AG08396 (cell line): Measurements from ENCODE around the gene CHCHD6.
"Not testable (repeated sequence)": the region's sequence is repeated elsewhere in the genome, so short reads cannot be mapped to it uniquely, and the experiment has no call there.

Experiments used
- DNase-seq: peaks from one replicate; pipeline ENCODE4 v3.0.0; 2012; ENCODE audit warnings: low spot score, mixed read lengths

Gene CHCHD6

DNA sequence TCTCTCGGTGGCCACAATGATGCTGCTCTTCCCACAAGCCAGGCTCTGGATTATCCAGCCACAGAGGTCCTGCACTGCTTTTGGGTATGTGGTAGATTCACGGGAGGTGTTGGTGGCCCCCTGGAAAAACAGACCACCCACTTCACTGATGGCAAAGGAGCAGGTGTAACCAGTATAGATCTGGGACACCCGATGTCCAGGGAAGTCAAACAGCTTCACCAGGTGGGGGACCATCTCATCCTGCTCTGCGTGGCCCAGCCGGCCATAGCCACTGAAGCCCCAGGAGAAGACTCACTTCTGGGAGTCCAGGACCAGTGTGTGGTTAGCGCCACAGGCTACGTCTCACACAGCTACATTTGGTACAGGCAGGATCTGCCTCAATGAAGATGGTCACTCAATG lies 62.6 kb downstream of the CHCHD6 start:
- DNase-seq: no peak

DNA sequence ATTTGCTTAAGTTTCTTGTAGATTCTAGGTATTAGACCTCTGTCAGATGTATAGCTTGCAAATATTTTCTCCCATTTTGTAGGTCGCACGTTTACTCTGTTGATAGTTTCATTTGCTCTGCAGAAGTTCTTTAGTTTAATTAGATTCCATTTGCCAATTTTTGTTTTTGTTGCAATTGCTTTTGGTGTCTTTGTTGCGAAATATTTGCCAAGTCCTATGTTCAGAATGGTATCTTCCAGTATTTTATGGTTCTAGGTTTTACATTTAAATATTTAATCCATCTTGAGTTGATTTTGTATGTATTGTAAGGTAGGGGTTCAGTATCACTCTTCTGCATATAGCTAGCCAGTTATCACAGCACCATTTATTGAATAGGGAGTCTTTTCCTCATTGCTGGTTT lies 64.9 kb downstream of the CHCHD6 start:
- DNase-seq: no peak

DNA sequence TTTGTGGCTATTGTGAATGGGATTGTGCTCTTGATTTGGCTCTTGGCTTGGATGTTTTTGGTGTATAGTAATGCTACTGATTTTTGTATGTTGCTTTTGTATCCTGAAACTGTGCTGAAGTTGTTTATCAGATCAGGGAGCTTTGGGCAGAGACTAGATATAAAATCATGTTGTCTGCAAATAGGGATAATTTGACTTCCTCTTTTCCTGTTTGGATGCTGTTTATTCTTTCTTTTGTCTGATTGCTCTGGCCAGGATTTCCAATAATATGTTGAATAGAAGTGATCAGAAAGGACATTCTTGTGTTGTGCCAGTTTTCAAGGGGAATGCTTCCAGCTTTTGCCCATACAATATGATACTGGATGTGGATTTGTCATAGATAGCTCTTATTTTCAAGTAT lies 66.1 kb downstream of the CHCHD6 start:
- no peak for DNase-seq

DNA sequence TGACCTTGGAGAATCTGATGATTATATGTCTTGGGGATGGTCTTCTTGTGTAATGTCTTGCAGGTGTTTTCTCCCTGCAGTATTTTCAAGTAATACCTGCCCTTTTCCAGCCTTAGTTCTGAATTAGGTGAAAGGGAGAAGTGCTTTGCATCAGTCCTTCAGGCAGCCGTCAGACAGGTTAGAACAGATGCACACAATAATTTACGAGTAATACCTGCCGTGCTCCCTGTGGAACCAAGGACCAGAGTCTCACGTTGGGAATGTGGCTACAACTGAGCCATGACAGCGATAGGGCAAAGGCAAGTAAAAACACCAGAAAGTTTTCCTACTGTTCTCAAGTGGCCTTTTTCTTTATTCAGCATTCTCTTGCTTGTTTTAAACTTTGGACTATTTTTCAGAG lies 69.1 kb downstream of the CHCHD6 start:
- DNase-seq: no peak

DNA sequence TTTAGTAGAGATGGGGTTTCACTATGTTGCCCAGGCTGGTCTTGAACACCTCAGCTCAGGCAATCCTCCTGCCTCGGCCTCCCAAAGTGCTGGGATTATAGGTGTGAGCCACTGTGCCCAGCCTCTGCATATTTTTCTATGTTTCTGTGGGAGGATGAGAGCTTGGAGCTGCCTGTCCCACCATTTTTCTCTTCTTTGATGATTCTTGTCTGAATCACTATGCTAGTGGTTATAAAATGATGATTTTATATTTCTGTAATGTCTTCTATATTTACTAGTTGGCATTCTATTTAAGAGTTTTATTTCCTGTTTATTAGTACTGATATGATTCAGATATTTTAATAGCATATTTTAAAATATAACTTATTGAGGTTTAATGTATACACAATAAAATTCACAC lies 69.7 kb downstream of the CHCHD6 start:
- DNase-seq: no peak

DNA sequence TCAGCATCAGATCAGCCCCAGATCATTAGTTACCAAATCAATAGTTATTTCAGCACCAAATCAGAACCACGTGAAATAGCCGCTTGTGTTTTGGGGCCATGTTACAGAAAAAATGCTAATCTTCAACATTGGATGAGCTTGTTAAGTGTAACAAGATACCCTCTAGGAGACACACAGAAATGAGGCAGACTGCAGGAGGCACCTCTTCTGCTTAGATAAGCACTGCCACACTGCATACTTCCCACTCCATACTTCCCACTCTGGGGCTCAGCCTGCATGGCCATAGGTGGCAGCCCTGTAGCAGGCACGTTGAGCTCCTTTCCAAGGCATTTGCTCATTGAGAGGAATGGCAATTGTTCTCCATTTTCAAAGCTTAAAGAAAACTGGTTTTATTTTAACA lies 73.3 kb downstream of the CHCHD6 start:
- no peak for DNase-seq

DNA sequence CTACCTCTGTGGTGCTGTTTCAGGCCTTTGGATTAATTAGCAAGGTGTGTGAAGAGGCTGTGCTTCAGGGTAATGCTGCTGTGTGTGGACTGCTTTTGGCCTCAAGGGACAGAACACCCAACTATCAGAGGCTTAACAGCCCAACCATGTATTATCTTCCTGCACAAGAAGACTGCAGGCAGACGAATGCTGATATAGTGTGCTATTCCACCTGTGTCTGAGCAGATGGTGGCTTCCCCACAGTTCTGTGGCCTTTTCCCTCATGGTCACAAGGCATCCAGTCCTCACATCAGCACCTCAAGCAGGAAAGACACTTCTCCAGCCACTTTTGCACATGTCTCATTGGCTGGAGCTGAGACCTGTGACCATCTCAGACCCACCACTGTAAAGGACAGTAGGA lies 76.6 kb downstream of the CHCHD6 start:
- no peak for DNase-seq

DNA sequence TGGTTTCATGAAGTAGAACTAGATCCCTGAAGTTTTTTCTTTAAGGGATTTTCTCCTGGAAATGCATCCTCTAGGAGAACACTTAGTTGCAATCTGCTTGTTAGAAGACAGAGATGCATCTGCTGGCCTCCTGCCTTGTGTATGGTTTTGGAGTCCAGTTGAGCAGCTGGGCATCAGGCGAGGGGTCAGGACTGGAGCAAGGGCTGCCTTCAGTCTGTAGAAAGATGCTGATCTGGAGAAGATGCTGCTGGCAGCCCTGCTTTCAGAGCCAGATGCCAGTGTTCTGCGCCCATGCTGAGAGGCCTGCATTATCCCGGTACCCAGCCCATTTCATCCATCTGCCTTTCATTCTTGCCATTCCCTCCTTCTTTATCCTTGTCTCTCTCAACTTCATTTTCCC lies 77.4 kb downstream of the CHCHD6 start:
- DNase-seq: no peak

DNA sequence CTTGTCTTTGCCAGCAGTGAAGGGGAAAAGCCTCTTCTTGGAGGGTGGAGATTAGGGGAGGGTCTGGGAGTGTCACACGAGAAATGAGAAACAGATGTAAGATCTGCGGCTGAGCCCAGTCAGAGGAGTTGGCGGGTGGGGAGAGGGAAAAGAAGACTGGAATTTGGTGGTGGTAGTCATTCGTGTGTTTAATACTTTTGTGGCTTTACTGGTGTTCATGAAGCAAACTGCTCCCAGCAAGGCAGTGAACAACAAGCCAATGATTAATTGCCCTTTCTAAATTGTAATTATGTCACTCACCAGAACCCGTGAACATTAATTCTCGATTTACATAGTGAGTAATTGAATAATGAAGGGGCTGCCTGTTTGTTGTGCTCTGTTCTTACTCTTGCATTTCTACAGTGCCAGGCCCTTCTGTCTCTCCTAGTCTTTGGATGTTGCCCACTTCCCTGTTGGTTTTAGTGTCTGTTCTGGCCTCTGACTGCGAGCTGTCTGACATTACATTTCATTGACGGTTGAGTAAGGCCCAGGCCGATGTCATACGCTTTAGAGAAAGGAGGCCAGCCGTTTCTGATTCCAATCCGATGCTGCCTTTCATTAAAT lies 78.0 kb downstream of the CHCHD6 start:
- peak; percentile 71 for DNase-seq

DNA sequence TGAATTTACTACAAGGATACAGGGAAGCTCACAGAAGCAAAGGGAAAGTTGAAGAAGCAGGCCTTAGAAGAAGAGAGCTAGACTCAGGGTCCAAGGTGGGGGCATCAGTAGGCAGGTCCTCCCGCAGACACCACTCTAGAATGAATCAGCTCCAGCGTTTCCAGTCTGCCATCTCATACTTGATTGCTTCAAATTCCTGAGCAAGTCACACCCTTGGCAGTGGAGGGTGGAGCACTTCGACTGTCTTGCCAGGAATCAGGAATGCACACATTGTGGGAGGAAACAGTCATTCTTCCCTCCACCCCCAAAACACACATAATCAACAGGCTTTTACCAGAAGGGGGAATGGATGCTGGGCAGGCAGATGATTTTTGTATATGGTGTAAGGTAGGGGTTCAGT lies 78.5 kb downstream of the CHCHD6 start:
- peak; percentile 81 for DNase-seq

DNA sequence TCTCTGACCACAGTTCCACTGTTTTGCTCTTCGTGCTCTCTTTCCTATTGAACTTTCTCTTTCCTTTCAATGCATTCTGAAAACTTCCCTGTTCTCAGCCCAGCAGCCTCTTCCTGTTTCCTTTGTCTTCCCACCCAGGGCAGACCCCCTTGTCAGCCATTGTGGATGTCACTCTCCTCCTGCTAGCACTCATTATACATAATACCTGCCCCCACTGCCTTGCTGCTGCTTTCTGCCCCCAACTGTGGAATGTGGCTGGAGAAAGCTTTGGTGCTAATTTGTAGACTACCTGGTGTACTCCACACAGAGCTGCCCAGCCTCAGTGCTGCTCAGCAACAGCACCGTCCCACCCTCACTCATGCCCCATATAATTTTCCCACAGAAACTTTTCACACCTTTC lies 80.2 kb downstream of the CHCHD6 start:
- DNase-seq: no peak

DNA sequence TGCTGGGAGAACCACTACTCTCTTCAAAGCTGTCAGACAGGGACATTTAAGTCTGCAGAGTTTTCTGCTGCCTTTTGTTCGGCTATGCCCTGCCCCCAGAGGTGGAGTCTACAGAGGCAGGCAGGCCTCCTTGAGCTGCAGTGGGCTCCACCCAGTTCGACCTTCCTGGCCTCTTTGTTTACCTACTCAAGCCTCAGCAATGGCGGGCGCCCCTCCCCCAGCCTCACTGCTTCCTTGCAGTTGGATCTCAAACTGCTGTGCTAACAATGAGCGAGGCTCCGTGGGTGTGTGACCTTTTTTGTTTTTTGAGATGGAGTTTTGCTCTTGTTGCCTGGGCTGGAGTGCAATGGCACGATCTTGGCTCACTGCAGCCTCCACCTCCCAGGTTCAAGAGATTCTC lies 87.3 kb downstream of the CHCHD6 start:
- not testable (repeated sequence) for DNase-seq

DNA sequence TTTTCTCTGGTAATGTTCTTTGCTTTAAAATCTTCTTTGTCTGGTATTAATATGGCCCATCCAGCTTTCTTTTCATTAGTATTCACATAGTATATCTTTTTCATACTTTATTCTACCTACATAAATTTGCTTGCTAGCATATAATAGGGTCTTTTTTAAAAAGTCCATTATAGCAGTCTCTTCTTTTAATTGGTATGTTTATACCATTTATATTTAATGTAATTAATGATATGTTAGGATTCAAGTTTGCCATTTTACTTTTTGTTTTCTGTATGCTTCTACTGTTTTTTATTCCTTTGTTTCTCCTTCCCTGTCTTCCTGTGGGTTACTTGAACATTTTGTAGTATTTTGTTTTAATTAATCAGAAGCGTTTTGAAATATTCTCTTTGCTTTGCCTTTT lies 89.0 kb downstream of the CHCHD6 start:
- DNase-seq: no peak

DNA sequence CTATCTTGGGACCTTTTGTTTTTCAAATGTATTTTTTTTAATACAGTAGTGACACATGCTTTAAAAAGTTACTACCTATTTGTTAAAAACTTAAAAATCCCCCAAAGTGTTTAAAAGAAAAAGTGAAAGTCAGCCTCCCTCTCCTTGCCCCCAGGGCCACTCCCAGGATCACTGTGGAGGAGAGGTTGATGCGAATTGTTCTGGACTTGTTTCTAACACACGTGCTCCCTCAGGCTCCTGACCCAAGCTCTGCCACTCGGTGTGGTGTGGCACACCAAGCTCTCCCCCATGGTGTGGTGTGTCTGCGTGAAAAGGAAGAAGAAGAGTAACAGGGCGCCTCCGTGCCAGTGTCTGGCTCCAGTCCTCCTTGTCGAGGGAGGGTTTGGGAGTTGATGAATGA lies 93.5 kb downstream of the CHCHD6 start:
- no peak for DNase-seq

DNA sequence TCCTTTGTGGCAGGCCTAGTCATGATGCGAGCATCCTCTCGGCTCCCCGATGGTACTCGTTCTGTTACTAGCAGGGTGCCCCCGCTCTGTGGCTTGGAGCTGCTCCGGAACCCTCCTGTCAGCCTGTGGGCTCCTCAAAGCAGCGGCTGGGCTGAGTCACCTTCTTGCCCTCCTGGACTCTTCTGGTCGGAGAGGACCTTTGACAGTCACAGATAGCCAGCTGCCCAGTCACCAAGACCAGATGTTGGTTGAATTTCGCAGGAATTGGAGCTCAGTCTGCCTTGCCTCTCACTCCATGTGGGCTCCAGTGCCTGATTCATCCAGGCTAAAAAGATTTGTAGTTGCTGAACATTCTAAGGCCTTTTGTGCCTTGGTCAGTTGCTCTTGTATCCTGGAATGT lies 94.5 kb downstream of the CHCHD6 start:
- DNase-seq: no peak

DNA sequence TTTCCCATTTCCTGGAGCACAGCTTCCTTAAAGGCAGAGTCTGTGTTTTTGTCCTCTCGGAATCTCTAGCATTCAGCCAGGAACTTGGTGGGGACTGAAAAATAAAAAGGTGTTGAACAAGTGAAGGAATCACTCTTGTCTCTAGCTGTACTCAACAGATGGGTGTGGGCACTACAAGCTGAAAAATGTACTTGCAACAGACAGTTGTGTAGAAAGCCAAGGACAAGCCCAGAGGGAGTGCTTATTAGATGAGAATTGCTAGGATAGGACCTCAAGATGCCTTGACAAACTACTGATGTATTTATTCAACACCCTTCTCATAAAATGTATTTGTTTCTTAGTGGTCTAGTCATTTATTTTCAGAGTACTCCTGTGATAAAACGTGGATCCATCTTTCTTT lies 95.1 kb downstream of the CHCHD6 start:
- DNase-seq: no peak

DNA sequence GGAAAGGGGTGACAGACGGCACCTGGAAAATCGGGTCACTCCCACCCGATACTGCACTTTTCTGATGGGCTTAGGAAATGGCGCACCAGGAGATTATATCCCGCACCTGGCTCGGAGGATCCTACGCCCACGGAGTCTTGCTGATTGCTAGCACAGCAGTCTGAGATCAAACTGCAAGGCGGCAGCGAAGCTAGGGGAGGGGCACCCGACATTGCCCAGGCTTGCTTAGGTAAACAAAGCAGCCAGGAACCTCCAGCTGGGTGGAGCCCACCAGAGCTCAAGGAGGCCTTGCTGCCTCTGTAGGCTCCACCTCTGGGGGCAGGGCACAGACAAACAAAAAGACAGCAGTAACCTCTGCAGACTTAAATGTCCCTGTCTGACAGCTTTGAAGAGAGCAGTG lies 97.3 kb downstream of the CHCHD6 start:
- not testable (repeated sequence) for DNase-seq

DNA sequence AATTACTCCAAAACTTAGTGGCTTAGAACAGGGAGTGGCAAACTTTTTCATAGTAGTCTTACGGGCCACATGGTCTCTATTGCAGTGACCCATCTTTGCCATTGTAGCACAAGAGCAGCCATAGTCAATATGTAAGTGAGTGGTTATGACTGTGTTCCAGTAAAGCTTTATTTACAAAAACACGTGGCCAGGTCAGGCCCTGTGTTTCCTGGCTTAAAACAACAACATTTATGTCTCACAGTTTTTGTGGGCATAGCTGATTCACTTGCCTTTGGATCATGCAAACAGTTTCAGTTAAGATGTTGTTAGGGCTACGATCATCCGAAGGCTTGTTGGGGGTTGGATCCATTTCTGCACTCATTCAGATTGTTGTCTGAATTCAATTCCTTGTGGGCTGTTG lies 103.8 kb downstream of the CHCHD6 start:
- DNase-seq: no peak

DNA sequence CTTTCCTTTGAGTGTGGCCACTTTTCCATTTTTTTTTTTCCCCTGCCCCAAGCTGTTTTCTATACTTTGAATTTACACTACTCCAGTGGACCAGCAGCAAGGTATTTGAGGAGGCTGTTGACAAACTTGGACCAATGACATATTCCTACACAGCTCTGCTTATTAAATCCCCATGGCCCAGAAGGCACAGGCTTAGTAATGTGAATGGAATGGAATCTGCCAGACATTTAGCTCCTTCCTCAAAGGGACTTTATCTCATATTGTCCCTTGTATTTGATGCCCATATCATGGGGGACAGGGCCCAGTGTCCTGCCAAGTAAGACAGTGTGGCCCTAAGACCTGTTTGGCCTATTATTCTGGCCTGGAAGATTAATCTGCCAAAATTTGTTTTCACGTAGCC lies 107.5 kb downstream of the CHCHD6 start:
- peak; percentile 60 for DNase-seq

DNA sequence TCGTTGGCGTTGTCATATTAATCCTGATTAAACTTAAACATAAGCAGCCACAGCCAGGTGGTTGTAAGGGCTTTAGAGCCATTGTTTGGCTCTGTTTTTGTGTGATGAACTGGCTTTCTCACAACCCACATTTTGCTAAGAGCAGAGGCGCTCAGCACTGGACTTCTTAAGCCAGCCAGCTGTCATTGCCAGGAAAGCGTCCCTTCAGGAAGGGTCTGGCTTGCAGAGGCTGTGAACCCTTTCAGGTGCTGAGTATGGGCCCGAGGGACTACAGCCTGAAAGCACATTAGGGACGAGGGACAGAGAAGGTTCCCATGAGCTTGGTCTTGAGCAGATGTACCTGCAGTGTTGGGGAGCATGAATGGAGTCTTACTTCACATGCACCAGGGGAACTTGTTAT lies 112.3 kb downstream of the CHCHD6 start:
- DNase-seq: no peak

DNA sequence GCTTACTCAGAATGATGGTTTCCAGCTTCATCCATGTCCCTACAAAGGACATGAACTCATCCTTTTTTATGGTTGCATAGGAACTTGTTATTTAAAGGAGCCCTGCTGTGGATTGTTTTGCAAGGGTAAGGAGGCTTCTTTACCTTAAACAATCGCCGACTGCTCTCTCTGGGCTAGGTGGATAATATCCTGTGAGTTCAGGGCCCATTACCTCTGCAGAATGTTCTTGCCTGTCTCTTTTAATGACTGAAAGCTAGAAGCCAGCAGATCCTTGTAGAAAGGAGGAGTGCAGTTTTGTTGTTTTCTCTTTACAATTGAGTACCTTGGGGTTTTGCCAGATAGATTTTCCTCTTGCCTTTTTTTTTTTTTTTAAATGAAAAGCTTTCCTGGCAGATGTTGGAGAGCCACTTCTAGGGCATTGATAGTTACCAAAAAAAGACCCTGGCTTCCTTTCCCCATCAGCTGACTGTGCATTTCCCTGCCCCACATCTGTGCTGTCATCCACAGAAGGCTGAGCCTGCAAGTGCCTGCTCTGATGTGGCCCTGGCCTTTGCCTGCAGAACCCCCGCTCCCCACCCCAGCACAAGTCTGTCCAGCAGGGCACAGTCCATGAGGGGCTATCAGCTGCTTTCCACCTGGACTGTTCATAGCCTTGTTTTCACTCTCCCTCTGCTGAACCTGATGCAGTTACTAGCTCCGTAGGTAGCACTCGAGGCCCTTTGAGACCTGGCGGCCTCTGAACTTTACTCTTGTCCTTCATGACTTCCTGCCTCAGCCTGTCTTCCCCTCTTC lies 113.1 kb downstream of the CHCHD6 start:
- DNase-seq: no peak

DNA sequence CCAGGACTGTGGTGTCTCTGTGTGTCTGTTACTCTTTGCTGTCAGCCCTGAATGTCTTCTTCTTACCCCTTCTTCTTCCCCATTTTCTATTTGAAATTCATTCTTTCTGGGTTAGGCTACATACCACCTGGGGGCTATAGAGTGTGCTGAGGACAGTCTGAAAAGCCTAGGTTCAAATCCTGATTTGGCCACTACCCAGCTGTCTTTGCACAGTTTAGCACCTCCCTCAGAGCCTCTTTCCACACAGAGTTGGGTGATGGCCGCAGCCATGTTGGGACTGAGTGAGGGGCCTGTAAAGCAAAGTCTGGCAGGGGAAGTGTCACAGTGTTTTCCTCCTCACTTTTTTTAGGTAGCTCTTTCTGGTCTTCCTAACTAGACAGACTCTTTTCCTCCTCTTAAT lies 113.7 kb downstream of the CHCHD6 start:
- no peak for DNase-seq

DNA sequence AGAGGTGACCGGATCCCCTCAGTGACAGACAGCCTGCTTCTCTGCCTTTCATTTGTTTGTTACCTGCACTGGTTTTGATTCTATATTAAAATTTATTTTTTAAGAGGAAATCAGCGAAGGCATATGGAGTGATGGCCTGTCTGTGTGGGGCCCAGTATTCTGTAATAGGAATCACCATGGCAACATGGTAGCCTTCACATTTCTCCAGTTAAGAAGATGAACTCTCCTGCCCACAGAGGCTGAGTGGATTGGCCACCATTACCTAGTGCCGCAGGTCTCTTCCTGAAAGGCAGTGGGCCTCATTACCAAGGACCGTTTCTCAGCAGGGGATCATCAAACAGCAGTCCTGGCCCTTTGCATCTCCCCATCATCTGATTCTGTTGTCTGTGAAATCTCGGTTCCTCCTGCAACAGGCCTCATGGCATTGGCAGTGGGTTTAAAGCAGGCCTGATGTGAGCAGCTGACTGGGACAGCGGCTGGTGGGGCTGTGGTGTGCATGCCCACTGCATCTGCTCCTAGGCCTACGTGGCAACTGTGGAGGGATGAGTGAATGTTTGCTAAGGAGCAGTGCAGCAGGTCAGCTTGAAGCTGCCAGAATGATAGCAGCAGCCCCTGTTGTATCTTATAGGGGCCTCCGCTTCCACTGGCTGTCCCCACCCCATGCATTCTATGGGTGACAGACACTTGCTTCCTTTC lies 114.5 kb downstream of the CHCHD6 start:
- DNase-seq: no peak

DNA sequence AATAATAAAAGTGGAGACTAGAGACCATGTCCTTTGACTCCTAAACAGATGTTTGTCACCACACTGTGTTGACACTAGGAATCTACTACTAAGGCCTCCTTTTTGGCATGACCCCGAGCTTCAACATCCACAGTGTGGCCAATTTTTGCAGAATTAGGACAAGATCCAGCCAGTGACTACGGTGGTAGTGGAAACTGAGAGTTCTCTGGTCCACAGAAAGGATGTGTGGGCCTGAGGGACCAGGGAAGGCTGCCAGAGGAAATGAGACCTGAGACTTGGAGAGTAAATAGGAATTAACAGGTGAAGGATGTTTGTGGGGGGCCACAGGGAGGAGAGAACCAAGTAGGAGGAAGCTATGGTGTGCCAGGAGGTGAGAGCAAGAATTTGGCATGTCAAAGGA lies 122.7 kb downstream of the CHCHD6 start:
- DNase-seq: no peak
